Measurements from ENCODE around the gene CHFR.
"Not testable (repeated sequence)": the region's sequence is repeated elsewhere in the genome, so short reads cannot be mapped to it uniquely, and the experiment has no call there.

The CHFR gene

DNA sequence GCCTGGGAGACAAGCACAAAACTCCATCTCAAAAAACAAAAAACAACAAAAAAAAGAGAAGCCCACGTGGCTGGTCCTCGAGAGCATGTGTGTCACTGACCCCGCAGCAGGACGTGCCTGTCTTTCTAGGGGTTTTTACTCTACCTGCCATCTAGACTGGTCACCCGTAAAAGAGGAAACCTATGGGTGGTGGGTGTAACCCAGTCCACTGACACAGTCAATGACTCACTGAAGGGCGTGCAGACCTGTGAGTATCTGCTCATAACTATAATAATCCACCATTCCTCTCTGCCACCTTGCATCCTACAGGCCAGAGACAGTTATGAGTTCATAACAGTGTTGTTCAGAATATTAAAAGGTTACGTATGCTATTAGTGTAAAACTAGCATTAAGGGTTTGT, 63.4 kb downstream of the CHFR start:
- H3K4me3 ChIP-seq = no peak overlapping the region
- no peak overlapping the region for H3K27ac ChIP-seq

DNA sequence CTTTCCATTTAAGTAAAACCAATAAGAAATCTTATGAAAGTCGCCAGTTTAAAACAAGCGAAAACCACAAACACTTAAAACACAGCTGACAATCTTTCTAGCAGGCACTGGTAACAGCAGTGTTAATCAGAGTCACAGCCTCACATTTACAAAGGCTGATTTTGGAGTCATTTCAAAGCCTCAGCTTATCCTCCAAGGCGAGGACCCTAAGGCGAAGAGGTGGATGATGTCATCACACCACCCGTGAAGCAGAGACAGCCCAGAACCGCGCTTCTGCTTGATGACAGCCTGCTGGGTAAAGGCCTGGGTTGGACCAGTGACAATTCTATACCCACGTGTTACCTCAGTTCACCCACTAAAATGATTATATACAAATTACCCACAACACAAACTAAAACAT, 68.8 kb downstream of the CHFR start:
- Histone ChIP-seq H3K4me3 (no peak overlapping the region), H3K27ac (no peak overlapping the region)

DNA sequence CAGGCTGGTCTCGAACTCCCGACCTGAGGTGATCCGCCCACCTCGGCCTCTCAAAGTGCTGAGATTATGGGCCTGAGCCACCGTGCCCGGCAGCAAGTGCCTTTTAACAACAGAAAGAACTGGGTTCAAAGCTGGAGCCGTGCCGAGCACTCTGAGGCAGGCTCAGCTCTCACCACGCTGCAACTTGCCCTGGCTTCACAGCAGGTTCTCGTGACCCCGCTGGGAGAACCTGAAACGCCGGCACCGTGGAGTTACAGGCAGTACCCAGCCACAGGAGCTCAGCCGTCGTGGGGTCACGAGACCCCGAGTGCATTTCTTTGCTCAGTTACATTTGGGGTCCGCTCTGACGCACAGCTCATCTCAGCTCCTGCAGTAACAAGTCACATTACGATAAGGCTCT, 73.2 kb downstream of the CHFR start:
- no peak overlapping the region for H3K4me3 ChIP-seq

DNA sequence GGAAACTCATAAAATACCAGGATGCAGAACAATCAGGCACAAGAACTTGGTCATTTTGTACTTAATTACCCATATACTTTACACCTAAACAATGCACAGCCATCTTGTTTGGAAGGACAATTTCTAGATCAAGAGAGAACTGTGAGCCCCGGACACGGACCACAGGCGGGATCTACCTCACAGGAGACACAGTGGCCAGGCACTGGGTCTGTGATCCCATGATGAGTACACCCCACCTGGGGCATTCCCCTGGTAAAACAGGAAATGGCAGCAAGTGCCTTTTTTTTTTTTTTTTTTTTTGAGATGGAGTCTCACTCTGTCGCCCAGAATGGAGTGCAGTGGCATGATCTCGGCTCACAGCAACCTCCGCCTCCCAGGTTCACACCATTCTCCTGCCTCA, 74.0 kb downstream of the CHFR start:
- no peak overlapping the region for H3K4me3 ChIP-seq

More for the DNA sequence above, 73.2 kb downstream of the CHFR start:
- H3K27ac ChIP-seq = no peak overlapping the region

GRCh38 chr12:132812631-132813305, 74.6 kb downstream of the CHFR start:
- Histone ChIP-seq H3K27ac (no peak overlapping the region), H3K4me3 (no peak overlapping the region)

More for the DNA sequence above, 74.0 kb downstream of the CHFR start:
- no peak overlapping the region for H3K27ac ChIP-seq

DNA sequence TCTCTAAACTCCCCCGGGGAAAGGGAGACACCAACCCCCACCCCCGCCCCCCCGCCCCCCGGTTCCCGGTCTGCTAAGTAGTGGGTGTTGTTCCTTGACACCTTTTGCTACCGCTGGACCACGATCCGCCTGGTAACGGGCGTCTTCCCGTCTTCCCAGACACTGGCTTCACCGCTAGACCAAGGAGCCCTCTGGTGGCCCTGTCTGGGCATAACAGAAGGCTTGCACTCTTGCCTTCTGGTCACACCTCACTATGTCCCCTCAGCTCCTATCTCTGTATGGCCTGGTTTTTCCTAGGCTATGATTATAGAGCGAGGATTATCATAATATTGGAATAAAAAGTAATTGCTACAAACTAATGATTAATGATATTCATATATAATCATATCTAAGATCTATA, 78.0 kb downstream of the CHFR start:
- H3K27ac ChIP-seq = not testable (repeated sequence)

DNA sequence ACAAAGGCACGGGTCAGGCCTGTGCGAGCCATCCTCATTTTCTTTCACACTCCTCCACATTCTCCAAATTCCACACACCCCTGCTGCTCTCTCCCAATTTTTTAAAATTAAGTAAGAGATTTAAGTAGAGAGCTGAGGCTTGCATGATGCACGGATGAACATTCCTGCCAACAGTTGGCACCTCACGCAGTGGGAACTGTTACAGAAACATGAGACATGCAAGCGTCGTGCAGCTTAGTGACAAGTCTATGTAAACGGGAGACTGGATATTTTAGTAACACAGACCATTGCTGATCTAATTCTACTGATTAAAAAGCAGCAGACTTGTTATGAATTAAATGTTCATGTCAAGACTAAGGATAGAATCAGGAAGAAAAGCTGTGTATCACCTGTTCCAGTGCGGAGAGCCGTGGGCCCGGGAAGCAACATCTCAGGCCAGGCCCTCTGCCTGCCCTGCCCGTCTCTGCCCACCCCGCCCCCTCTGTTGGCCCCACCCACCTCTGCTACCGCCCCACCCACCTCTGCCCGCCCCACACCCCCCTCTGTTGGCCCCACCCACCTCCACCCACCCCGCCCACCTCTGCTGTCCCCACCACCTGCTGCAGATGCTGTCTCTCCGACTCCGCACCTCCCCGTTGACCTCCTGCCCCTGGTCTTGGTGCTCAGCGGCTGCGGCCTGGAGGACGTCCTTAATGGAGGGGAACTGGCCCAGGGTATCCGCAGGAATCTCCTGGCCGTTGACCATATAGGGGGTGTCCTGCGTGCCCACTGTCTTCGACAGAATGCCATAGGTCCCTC, 79.9 kb downstream of the CHFR start:
- H3K27ac ChIP-seq = no peak overlapping the region
- no peak overlapping the region for H3K4me3 ChIP-seq

More for the DNA sequence above, 78.0 kb downstream of the CHFR start:
- not testable (repeated sequence) for H3K4me3 ChIP-seq

GRCh38 chr12:132806857-132807256, 80.5 kb downstream of the CHFR start:
- Histone ChIP-seq H3K4me3 (no peak overlapping the region), H3K27ac (no peak overlapping the region)

- Histone ChIP-seq H3K4me3 (no peak overlapping the region), H3K27ac (no peak overlapping the region)
These were observed 83.0 kb downstream of the CHFR start for GRCh38 chr12:132804426-132804861.

DNA sequence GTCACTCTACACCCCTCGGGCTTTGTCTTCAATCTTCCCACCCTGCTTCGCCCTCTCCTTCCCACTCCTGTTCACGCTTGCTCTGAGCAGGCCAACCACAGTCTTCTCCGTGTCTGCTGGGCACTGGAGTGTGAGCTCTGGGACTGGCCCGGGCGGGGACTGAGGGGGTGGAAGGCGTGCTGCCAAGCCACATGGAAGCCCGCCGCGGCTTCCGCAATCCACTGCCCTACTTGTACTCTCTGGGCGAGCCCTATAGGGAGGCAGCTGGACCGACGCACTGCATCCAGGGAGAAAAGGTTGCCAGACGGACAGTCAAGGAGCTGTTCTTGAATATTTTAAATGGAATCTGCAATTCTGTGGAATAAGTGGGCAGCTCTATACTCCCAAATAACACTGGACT, 83.5 kb downstream of the CHFR start:
- Histone ChIP-seq H3K4me3 (no peak overlapping the region), H3K27ac (no peak overlapping the region)

- Histone ChIP-seq H3K4me3 (no peak overlapping the region), H3K27ac (no peak overlapping the region)
These were observed 84.3 kb downstream of the CHFR start for GRCh38 chr12:132803125-132803524.

DNA sequence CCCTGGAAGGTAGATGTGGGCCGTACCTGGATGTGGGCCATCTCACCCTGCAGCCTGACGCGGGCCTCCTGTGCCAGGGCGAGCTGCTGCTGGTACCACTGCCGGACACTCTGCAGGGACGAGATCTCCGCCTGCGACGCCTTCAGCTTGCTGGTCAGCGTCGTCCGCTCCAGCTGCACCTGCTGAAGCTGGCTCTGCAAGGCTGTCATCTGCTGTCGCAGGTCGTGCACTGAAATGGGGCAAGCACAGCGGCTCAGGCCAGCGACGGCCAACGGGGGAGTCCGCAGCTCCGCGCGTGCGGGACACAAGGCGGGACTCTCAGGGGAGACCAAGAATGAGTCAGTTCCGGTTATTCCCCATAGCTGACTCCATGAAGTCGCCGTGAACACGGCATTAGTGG, 85.7 kb downstream of the CHFR start:
- Histone ChIP-seq H3K27ac (no peak overlapping the region), H3K4me3 (no peak overlapping the region)

DNA sequence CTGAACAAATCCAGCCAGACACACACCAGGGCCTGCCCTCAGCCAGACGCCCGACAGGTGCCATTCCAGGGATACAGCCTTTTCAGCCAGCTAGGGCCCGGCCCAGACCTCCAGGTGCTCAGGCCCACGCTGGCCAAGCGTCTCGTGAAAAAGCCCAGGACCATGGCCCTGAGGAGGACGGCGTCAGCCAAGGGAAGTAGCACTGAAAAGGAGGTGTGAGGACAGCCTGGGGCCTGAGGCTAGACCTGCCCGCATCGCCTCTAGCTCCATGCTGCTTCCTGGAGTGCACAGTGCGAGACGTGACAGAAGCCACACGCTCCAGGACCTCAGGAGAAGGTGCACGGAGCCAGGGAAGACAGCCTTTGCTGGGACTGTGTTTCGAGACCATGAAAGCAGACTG, 88.6 kb downstream of the CHFR start:
- H3K4me3 ChIP-seq = no peak overlapping the region
- no peak overlapping the region for H3K27ac ChIP-seq

GRCh38 chr12:132797820-132798570, 89.4 kb downstream of the CHFR start:
- no peak overlapping the region for H3K27ac ChIP-seq
- H3K4me3 ChIP-seq = no peak overlapping the region

DNA sequence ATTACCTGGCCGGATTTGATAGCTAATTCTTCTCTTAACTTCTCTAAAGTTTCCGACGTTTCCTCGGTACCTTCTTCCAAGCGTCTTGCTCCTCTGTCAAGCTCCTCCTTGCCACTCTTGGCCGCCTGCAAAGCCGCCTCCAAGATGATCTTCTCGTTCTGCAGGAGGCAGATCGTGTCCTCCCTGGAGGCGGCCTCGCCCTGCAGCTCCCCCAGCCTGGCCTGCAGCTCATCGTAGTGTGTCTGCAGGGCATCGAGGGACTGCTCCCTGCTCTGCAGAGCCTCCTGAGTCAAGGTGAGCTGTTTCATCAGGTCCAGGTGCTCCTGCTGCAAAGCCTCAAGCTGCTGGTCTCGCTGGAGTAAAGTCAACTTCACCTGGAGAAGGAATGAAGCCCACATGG, 91.6 kb downstream of the CHFR start:
- Histone ChIP-seq H3K27ac (no peak overlapping the region), H3K4me3 (no peak overlapping the region)

DNA sequence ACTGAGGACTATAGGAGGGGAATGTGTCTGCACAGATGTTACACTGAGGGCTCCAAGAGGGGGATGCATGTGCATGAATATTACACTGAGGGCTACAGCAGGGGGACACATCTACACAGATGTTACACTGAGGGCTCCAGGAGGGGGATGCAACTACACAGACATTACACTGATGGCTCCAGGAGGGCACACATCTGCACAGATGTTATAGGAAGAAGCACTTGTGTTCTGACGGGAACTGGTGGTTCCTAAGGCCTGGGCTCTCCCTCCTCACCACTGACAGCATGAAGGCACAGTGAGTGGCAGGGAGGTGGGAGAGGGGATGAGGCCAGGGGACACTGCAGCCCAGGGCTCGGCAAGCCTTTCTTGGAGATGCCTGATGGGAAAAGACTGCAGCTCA, 95.5 kb downstream of the CHFR start:
- not testable (repeated sequence) for H3K27ac ChIP-seq, H3K4me3 ChIP-seq

DNA sequence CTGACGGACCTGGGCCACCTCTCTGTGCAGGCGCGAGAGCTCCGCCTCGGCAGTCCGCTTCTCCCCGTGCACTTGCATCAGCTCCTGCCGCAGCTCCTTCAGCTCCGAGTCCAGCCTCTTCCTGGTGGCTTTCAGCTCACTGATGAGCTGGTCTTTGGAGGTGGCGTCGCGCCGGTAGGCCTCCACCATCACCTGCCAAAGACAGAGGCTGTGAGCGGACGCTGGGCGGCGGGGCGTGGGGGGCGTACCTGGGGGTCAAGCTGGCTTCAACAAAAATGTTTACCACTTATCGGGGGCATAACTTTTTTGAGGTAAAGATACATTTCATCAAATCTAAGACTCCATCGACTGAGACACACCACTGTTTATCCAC, 98.3 kb downstream of the CHFR start:
- H3K27ac ChIP-seq = no peak overlapping the region
- H3K4me3 ChIP-seq = no peak overlapping the region

DNA sequence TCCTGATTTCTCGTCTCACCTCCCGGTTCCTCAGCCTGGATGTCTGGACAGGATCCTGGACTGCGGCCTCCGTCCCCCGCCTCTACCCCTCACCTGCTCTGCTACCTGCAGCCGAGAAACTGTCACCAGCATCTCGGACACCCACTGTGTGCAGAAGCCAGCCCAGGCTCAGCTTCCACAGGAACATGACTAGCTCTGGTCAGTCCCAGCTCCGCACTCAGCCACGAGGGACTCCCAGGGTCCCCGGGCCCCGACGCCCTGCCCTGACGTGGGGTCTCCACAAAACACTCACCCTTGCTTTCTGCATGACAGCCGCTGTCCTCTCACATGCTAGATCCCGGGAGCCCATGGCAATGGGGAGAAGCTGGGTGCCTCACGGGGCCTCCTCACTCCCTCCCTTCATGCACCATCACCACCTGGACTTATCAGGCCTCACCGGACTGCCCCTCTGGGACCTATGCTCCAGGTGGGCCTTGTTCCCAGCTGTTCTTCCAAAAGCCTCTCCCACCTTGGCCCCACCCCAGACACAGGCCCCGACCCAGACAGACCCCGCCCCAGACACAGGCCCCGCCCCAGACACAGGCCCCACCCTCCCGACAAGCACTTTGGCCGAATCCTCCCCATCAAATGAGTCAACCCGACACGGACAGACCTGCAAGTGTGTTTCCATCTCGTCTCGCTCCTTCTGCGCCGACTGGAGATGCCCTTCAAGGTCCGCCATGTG, 98.9 kb downstream of the CHFR start:
- H3K27ac ChIP-seq = no peak overlapping the region
- no peak overlapping the region for H3K4me3 ChIP-seq

DNA sequence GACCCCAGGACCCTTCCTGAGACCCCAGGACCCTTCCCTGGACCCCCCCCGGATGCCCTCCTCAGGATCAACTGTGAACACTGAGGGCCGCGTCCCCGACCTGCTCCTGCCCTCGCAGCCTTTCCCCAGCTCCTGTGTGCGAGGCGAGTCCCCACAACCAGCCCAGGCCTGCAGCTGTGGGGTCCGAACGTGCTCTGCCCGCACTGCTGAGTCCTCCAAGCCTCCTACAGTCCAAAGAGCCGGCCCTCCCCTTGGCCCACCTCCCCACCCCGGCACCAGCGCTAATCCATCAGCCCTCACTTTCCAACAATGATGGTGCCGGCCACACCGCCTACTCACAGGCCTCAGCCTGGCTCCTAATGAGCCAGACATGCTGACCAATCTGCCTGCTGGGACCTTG, 99.5 kb downstream of the CHFR start:
- no peak overlapping the region for H3K4me3 ChIP-seq
- H3K27ac ChIP-seq = no peak overlapping the region

GRCh38 chr12:132786192-132786591, 101.2 kb downstream of the CHFR start:
- Histone ChIP-seq H3K4me3 (no peak overlapping the region), H3K27ac (no peak overlapping the region)
